ENCODE measurements around the gene DET1.

- TF ChIP-seq, protein P1, sequence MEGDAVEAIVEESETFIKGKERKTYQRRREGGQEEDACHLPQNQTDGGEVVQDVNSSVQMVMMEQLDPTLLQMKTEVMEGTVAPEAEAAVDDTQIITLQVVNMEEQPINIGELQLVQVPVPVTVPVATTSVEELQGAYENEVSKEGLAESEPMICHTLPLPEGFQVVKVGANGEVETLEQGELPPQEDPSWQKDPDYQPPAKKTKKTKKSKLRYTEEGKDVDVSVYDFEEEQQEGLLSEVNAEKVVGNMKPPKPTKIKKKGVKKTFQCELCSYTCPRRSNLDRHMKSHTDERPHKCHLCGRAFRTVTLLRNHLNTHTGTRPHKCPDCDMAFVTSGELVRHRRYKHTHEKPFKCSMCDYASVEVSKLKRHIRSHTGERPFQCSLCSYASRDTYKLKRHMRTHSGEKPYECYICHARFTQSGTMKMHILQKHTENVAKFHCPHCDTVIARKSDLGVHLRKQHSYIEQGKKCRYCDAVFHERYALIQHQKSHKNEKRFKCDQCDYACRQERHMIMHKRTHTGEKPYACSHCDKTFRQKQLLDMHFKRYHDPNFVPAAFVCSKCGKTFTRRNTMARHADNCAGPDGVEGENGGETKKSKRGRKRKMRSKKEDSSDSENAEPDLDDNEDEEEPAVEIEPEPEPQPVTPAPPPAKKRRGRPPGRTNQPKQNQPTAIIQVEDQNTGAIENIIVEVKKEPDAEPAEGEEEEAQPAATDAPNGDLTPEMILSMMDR (IDR thresholded peaks at IDR 0.05; ENCODE audit: low read length): no peak
- no peak for TF ChIP-seq EZH2phosphoT487 (IDR thresholded peaks at IDR 0.05; ENCODE audit: low read length)
Observed at GRCh38 chr15:88484682-88485331, 61.7 kb downstream of the DET1 start.

Measured in MM.1S (cell line).